ENCODE data around the gene SLC30A7.

SLC30A7 gene

GRCh38 chr1:100907887-100908286, 12.0 kb downstream of the SLC30A7 start:
- H3K27ac ChIP-seq (ENCODE audit: low read length), result no peak overlapping the region
- no peaks in the 10 kb centered on the region for H3K4me1 ChIP-seq (ENCODE audit: low read length)
- H4K20me1 ChIP-seq (ENCODE audit: insufficient read depth, low read length), result no peaks in the 10 kb centered on the region
- H2AFZ ChIP-seq (ENCODE audit: low read depth, low read length), result no peak overlapping the region
- H3K9ac ChIP-seq (ENCODE audit: low read length), result no peak overlapping the region
- no peaks in the 10 kb centered on the region for H3K79me2 ChIP-seq (ENCODE audit: low read length)
- TF ChIP-seq EZH2phosphoT487 (IDR thresholded peaks at IDR 0.05; ENCODE audit: low read depth) (no peak), CTCF (IDR thresholded peaks at IDR 0.05; ENCODE audit: low read depth, low read length) (no peak)
- no peaks in the 10 kb centered on the region for H3K27me3 ChIP-seq (ENCODE audit: low read depth, low read length)
- H3K4me2 ChIP-seq (ENCODE audit: low read length), result no peak overlapping the region
- H3K4me3 ChIP-seq (ENCODE audit: low read length), result no peak overlapping the region
- no peaks in the 10 kb centered on the region for H3K9me3 ChIP-seq (ENCODE audit: insufficient read depth, low read length)
- H3K36me3 ChIP-seq (replicated peaks; ENCODE audit: low read depth, low read length), result peaks cover 11% of the 10 kb centered on the region

- Histone ChIP-seq H3K4me2 (ENCODE audit: low read length) (no peak overlapping the region), H3K27ac (ENCODE audit: low read length) (no peak overlapping the region), H3K27me3 (ENCODE audit: low read depth, low read length) (no peaks in the 10 kb centered on the region), H3K9me3 (ENCODE audit: insufficient read depth, low read length) (no peaks in the 10 kb centered on the region), H3K9ac (ENCODE audit: low read length) (no peak overlapping the region), H3K79me2 (ENCODE audit: low read length) (no peaks in the 10 kb centered on the region), H3K4me3 (ENCODE audit: low read length) (no peak overlapping the region), H4K20me1 (ENCODE audit: insufficient read depth, low read length) (no peaks in the 10 kb centered on the region), H3K4me1 (ENCODE audit: low read length) (no peaks in the 10 kb centered on the region), H3K36me3 (replicated peaks; ENCODE audit: low read depth, low read length) (peaks cover 11% of the 10 kb centered on the region), H2AFZ (ENCODE audit: low read depth, low read length) (no peak overlapping the region)
- TF ChIP-seq EZH2phosphoT487 (IDR thresholded peaks at IDR 0.05; ENCODE audit: low read depth) (no peak), CTCF (IDR thresholded peaks at IDR 0.05; ENCODE audit: low read depth, low read length) (no peak)
Observed at GRCh38 chr1:100909018-100909417, 13.1 kb downstream of the SLC30A7 start.

GRCh38 chr1:100912019-100912418, 16.1 kb downstream of the SLC30A7 start:
- no peak overlapping the region for H2AFZ ChIP-seq (ENCODE audit: low read depth, low read length)

GRCh38 chr1:100921110-100921706, 25.3 kb downstream of the SLC30A7 start:
- no peak overlapping the region for H3K4me2 ChIP-seq (ENCODE audit: low read length)
- no peaks in the 10 kb centered on the region; the same call in 1 of the 2 replicates for H3K4me1 ChIP-seq (ENCODE audit: low read length)
- no peak overlapping the region for H3K9ac ChIP-seq (ENCODE audit: low read length)
- H3K4me3 ChIP-seq (ENCODE audit: low read length), result no peak overlapping the region
- no peak overlapping the region for H2AFZ ChIP-seq (ENCODE audit: low read depth, low read length)
- TF ChIP-seq EZH2phosphoT487 (IDR thresholded peaks at IDR 0.05; ENCODE audit: low read depth) (no peak), CTCF (IDR thresholded peaks at IDR 0.05; ENCODE audit: low read depth, low read length) (peak; percentile 56)
- no peaks in the 10 kb centered on the region for H3K79me2 ChIP-seq (ENCODE audit: low read length)
- H3K36me3 ChIP-seq (replicated peaks; ENCODE audit: low read depth, low read length), result no peaks in the 10 kb centered on the region
- no peaks in the 10 kb centered on the region for H3K27me3 ChIP-seq (ENCODE audit: low read depth, low read length)
- H3K9me3 ChIP-seq (ENCODE audit: insufficient read depth, low read length), result no peaks in the 10 kb centered on the region
- no peak overlapping the region for H3K27ac ChIP-seq (ENCODE audit: low read length)
- H4K20me1 ChIP-seq (ENCODE audit: insufficient read depth, low read length), result no peaks in the 10 kb centered on the region

More at GRCh38 chr1:100912019-100912418, 16.1 kb downstream of the SLC30A7 start:
- Histone ChIP-seq H3K36me3 (replicated peaks; ENCODE audit: low read depth, low read length) (peaks cover under 1% of the 10 kb centered on the region), H3K4me1 (ENCODE audit: low read length) (no peaks in the 10 kb centered on the region), H4K20me1 (ENCODE audit: insufficient read depth, low read length) (no peaks in the 10 kb centered on the region), H3K4me2 (ENCODE audit: low read length) (no peak overlapping the region), H3K27me3 (ENCODE audit: low read depth, low read length) (no peaks in the 10 kb centered on the region), H3K79me2 (ENCODE audit: low read length) (no peaks in the 10 kb centered on the region), H3K27ac (ENCODE audit: low read length) (no peak overlapping the region), H3K4me3 (ENCODE audit: low read length) (no peak overlapping the region), H3K9ac (ENCODE audit: low read length) (no peak overlapping the region), H3K9me3 (ENCODE audit: insufficient read depth, low read length) (no peaks in the 10 kb centered on the region)
- TF ChIP-seq EZH2phosphoT487 (IDR thresholded peaks at IDR 0.05; ENCODE audit: low read depth) (no peak), CTCF (IDR thresholded peaks at IDR 0.05; ENCODE audit: low read depth, low read length) (no peak)
